Measurements from ENCODE around the gene MYPOP.

The MYPOP gene

DNA sequence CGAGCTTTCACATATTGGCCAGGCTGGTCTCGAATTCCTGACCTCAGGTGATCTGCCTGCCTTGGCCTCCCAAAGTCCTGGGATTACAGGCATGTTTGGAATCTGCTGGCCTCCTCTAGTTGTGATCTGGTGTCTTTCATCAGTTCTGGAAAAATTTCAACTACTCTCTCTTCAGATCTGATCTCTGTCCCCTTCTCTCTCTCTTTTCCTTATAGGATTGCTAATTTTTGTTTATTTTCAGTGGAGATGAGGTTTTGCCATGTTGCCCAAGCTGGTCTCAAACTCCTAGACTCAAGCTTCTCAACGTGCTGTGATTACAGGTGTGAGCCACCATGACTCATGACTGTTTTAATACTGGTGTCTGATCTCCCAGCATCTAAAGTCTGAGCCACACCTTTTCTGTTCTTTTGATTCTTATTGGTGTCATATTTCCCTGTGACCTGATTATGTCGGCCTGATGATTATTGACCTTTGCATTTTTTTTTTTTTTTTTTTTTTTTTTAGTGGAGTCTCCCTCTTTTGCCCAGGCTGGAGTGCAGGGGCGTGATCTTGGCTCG, 22.6 kb upstream of the MYPOP start:
- peaks cover 6% of the 10 kb centered on the region for H3K27me3 ChIP-seq (ENCODE audit: control insufficient read depth, insufficient read depth, low read length)
- peaks cover 8% of the 10 kb centered on the region for H3K4me1 ChIP-seq (ENCODE audit: control insufficient read depth, insufficient read depth, low read length)
- no peak overlapping the region for H3K9ac ChIP-seq (ENCODE audit: low read length)
- no peak overlapping the region for H3K4me3 ChIP-seq (ENCODE audit: low read length)
- H3K36me3 ChIP-seq (ENCODE audit: control insufficient read depth, insufficient read depth, low read length): no peaks in the 10 kb centered on the region
- no peaks in the 10 kb centered on the region for H3K9me3 ChIP-seq (ENCODE audit: control insufficient read depth, low read length)

DNA sequence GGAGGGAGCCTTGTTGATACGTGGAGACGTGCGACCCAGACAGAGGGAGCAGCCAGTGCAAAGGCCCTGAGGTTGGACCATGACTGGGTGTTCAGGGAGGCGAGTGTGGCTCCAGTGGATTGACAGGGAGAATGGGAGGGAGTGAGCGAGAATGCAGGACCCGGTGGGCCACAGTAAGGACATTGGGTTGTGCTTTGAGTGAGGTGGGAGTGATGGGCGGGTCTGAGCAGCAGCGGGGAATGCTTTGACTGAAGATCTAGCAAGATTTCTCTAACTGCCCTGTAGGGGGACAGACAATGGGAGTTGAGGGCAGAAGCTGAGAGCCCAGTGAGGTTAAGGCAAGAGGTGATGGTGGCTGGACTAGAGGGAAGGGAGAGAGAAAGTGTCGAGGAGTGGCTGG, 19.9 kb upstream of the MYPOP start:
- Histone ChIP-seq H3K9ac (ENCODE audit: low read length) (no peak overlapping the region), H3K4me1 (ENCODE audit: control insufficient read depth, insufficient read depth, low read length) (no peaks in the 10 kb centered on the region), H3K9me3 (ENCODE audit: control insufficient read depth, low read length) (no peaks in the 10 kb centered on the region), H3K27me3 (ENCODE audit: control insufficient read depth, insufficient read depth, low read length) (peaks cover 6% of the 10 kb centered on the region), H3K36me3 (ENCODE audit: control insufficient read depth, insufficient read depth, low read length) (no peaks in the 10 kb centered on the region), H3K4me3 (ENCODE audit: low read length) (no peak overlapping the region)

DNA sequence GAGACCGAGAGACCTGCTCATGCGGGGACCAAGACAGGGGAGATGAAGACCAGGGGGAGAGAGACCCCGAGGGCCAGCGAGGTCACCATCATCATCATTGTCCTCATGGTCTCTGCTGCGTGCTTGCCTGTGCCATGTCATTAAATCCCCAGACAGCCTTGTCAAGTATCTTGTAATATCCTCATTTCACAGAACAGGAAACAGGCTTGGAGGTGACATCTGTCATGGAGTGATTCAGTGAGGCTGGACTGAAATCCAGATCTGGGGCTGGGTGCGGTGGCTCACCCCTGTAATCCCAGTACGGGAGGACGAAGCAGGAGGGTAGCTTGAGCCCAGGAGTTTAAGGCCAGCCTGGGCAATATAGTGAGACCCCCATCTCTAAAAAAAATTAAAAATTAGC, 18.0 kb upstream of the MYPOP start:
- H3K4me3 ChIP-seq (ENCODE audit: low read length): no peak overlapping the region
- H3K9me3 ChIP-seq (ENCODE audit: control insufficient read depth, low read length): no peaks in the 10 kb centered on the region
- H3K27me3 ChIP-seq (ENCODE audit: control insufficient read depth, insufficient read depth, low read length): peaks cover 6% of the 10 kb centered on the region
- H3K36me3 ChIP-seq (ENCODE audit: control insufficient read depth, insufficient read depth, low read length): no peaks in the 10 kb centered on the region
- no peaks in the 10 kb centered on the region for H3K4me1 ChIP-seq (ENCODE audit: control insufficient read depth, insufficient read depth, low read length)
- H3K9ac ChIP-seq (ENCODE audit: low read length): no peak overlapping the region

DNA sequence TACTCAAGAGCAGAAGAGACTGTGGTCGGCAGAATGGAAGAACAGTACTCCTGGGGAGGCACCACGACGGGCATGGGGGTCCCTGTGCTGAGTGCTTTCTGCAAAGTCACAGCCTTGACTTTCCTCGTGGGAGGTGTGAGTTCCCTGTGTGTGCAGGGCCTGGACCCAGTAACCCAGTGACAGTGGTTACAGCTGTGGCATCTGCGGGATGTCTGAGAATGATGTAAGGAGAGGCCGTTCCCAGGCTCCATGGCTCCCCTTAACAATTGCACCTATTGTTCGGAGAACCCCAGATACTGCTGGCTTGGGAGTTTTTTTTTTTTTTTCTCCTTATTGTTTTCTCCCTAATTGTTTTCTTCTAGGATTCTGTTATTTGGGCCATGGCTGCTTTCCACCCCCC, 17.3 kb upstream of the MYPOP start:
- no peak overlapping the region for H3K4me3 ChIP-seq (ENCODE audit: low read length)

DNA sequence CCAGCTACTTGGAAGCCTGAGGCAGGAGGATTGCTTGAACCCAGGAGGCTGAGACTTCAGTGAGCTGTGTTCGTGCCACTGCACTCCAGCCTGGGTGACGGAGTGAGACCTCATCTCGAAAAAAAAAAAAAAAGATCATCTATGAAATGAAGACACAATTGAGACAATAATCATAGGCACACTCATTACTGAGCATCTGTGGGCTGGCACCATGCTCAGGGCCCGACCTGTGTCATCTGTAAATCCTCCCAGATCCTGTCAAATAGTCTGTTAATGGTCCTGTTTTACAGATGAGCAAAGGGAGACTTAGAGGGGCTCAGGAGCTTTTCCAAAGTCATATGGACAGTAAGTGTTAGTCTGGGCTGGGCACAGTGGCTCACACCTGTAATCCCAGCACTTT, 16.3 kb upstream of the MYPOP start:
- no peak overlapping the region for H3K4me3 ChIP-seq (ENCODE audit: low read length)
- H3K27me3 ChIP-seq (ENCODE audit: control insufficient read depth, insufficient read depth, low read length): peaks cover 6% of the 10 kb centered on the region
- no peaks in the 10 kb centered on the region for H3K4me1 ChIP-seq (ENCODE audit: control insufficient read depth, insufficient read depth, low read length)
- no peaks in the 10 kb centered on the region for H3K36me3 ChIP-seq (ENCODE audit: control insufficient read depth, insufficient read depth, low read length)
- no peak overlapping the region for H3K9ac ChIP-seq (ENCODE audit: low read length)
- H3K9me3 ChIP-seq (ENCODE audit: control insufficient read depth, low read length): no peaks in the 10 kb centered on the region

More for the DNA sequence above, 17.3 kb upstream of the MYPOP start:
- no peak overlapping the region for H3K9ac ChIP-seq (ENCODE audit: low read length)
- H3K36me3 ChIP-seq (ENCODE audit: control insufficient read depth, insufficient read depth, low read length): no peaks in the 10 kb centered on the region
- H3K4me1 ChIP-seq (ENCODE audit: control insufficient read depth, insufficient read depth, low read length): no peaks in the 10 kb centered on the region
- H3K9me3 ChIP-seq (ENCODE audit: control insufficient read depth, low read length): no peaks in the 10 kb centered on the region
- H3K27me3 ChIP-seq (ENCODE audit: control insufficient read depth, insufficient read depth, low read length): peaks cover 6% of the 10 kb centered on the region

DNA sequence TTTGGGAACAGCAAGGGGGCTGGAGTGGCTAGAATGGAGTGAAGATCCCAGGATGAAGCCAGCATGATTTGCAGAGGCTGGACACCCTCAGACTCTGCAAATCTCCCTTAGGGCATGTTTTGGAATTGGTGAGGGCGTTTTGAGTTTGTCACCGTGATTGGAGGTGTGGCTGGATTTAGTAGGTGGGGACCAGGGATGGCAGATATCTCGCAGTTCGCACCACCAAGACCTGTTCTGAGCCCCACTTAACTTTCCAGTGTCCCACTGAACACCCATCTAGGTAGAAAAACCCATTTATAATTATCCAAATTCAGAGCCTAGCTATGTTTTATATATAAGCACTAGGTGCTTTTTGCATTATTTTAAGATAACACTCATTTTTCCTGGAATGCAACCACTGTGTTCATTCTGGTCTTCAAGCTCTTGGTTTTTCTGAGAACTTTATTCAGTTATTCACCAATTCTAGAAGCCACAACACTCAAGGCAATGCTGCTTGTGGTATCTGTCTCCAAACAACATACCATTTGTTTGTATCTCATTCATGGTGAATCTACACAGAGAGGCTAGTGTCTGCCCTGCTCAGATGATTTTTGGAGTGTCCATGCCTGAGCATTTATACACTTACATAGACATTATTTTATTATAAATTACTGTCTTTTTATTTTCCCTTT, 15.1 kb upstream of the MYPOP start:
- H3K4me1 ChIP-seq (ENCODE audit: control insufficient read depth, insufficient read depth, low read length): no peaks in the 10 kb centered on the region
- H3K4me3 ChIP-seq (ENCODE audit: low read length): no peak overlapping the region
- no peaks in the 10 kb centered on the region for H3K36me3 ChIP-seq (ENCODE audit: control insufficient read depth, insufficient read depth, low read length)
- H3K27me3 ChIP-seq (ENCODE audit: control insufficient read depth, insufficient read depth, low read length): peaks cover 6% of the 10 kb centered on the region
- no peaks in the 10 kb centered on the region for H3K9me3 ChIP-seq (ENCODE audit: control insufficient read depth, low read length)
- H3K9ac ChIP-seq (ENCODE audit: low read length): no peak overlapping the region

DNA sequence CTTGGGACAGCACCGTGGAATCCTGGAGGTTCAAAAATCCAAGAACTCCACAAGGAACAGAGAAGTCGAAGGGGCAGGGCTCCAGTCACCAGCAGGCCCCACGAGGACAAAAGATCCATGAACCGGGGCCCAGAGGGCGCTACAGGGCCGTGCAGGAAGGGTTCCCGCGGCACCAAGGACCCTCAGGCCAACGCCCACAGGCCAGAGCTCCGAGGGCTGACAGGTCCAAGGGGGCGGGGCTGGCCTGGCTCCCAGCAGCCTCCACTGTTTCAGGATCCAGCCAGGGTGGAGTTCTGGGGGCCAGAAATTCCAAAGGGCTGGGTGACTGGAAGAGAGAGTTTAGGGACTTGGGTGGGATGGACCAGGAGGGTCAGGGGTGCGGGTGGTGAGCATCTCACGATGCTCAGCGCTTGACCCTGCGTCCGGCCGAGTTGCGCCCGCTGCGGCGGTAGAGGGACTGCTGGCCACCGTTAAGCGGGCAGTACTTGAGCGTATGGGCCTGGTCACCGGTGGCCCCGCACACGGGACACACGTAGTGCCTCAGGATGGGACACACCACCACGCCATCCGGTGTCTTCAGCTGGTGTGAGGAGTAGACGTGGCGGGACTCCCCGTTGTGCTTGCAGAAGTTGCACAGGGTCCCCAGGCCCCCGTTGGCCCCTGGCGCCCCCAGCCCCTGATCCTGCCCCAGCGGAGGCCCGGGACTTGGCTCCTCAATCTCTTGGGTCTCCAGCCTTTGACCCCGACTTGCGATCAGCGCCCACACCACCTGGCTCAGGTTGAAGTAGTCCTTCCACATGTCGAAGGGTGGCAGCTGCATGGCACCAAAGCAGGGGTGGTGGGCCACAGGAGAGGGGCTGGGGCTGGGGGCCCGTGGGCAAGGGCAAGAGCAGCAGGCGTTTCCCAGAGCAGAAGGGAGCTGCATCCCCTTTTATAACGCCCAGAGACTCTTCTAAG, 11.7 kb upstream of the MYPOP start, which contains the start of gene NANOS2:
NANOS2 (minus strand) TSS at position 905 of the 957 bp plus-strand sequence; CDS start at position 820, 85 bp downstream.
- H3K9ac ChIP-seq (ENCODE audit: low read length): no peak within 1 kb of the TSS
- no peaks in the 10 kb centered on the region for H3K36me3 ChIP-seq (ENCODE audit: control insufficient read depth, insufficient read depth, low read length)
- H3K4me3 ChIP-seq (ENCODE audit: low read length): no peak within 1 kb of the TSS
- no peaks in the 10 kb centered on the region for H3K4me1 ChIP-seq (ENCODE audit: control insufficient read depth, insufficient read depth, low read length)
- peaks cover 3% of the 10 kb centered on the region for H3K27me3 ChIP-seq (ENCODE audit: control insufficient read depth, insufficient read depth, low read length)
- H3K9me3 ChIP-seq (ENCODE audit: control insufficient read depth, low read length): no peaks in the 10 kb centered on the region

DNA sequence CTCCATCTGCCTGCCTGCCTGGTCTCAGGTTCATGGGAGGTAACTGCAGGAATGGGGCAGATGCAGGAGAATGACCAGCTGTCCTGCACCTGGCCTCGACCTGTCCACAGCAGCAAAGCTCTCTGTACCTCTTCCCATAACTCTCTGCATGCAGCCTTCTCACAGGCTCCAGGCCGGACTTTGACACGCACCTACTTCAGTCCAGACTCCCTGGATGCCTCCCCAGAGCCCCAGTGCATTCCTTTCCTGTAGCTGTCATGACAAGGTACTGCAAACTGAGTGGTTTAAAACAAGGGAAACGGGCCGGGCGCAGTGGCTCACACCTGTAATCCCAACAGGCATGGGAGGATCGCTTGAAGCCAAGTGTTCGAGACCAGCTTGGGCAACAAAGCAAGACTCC, 8.9 kb upstream of the MYPOP start:
- H3K4me3 ChIP-seq (ENCODE audit: low read length): no peak overlapping the region
- H3K36me3 ChIP-seq (ENCODE audit: control insufficient read depth, insufficient read depth, low read length): no peaks in the 10 kb centered on the region
- H3K27me3 ChIP-seq (ENCODE audit: control insufficient read depth, insufficient read depth, low read length): peaks cover 3% of the 10 kb centered on the region
- no peak overlapping the region for H3K9ac ChIP-seq (ENCODE audit: low read length)
- no peaks in the 10 kb centered on the region for H3K9me3 ChIP-seq (ENCODE audit: control insufficient read depth, low read length)
- no peaks in the 10 kb centered on the region for H3K4me1 ChIP-seq (ENCODE audit: control insufficient read depth, insufficient read depth, low read length)

DNA sequence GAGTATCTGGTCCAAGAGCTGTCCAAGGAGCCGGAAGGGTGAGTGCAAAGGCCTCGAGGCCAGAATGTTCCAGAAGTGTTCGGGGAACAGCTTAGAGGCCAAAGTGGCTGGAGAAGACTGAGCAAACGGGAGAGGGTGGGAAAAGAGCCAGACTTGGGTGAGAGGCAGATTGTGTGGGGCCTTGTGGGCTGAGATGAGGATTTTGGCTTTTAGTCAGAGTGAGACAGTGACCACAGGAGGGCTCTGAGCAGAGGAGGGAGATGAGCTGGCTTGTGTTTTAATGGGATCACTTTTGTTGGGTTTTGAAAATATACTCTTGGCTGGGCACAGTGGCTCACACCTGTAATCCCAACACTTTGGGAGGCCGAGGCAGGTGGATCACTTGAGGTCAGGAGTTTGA, 6.5 kb upstream of the MYPOP start:
- Histone ChIP-seq H3K9ac (ENCODE audit: low read length) (no peak overlapping the region), H3K4me1 (ENCODE audit: control insufficient read depth, insufficient read depth, low read length) (no peaks in the 10 kb centered on the region), H3K9me3 (ENCODE audit: control insufficient read depth, low read length) (no peaks in the 10 kb centered on the region), H3K36me3 (ENCODE audit: control insufficient read depth, insufficient read depth, low read length) (no peaks in the 10 kb centered on the region), H3K27me3 (ENCODE audit: control insufficient read depth, insufficient read depth, low read length) (peaks cover 3% of the 10 kb centered on the region), H3K4me3 (ENCODE audit: low read length) (no peak overlapping the region)

DNA sequence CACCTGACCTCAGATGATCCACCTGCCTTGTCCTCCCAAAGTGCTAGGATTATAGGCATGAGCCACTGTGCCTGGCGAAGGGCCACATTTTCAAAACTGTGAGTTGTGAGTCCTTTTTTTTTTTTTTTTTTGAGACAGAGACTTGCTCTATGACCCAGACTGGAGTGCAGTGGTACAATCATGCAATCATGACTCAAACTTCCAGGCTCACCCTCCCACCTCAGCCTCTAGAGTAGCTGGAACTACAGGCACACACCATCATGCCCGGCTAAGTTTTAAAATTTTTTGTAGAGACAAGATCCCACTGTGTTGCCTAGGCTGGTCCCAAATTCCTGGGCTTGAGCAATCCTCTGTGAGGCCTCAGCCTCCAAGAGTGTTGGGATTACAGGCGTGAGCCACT, 3.8 kb upstream of the MYPOP start:
- Histone ChIP-seq H3K4me1 (ENCODE audit: control insufficient read depth, insufficient read depth, low read length) (peaks cover 7% of the 10 kb centered on the region), H3K36me3 (ENCODE audit: control insufficient read depth, insufficient read depth, low read length) (no peaks in the 10 kb centered on the region), H3K27me3 (ENCODE audit: control insufficient read depth, insufficient read depth, low read length) (peaks cover 3% of the 10 kb centered on the region), H3K4me3 (ENCODE audit: low read length) (no peak overlapping the region), H3K9me3 (ENCODE audit: control insufficient read depth, low read length) (no peaks in the 10 kb centered on the region), H3K9ac (ENCODE audit: low read length) (no peak overlapping the region)

DNA sequence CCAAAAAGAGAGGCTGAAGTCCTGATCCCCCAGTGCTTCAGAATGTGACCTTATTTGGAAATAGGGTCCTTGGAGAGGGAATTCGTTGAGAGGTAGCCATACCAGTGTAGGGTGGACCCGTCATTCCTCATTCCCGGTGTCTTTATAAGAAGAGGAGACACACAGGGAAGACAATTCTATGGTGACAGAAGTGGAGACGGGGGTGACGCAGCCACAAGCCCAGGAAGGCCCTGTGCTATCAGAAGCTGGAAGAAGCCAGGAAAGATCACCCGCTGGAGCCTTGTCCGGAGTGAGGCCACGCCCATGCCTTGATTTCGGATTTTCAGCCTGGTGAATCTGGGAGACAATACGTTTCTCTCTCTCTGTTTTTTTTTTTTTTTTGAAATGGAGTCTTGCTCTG, 2.6 kb upstream of the MYPOP start:
- no peaks in the 10 kb centered on the region for H3K9me3 ChIP-seq (ENCODE audit: control insufficient read depth, low read length)
- no peak overlapping the region for H3K4me3 ChIP-seq (ENCODE audit: low read length)
- no peaks in the 10 kb centered on the region for H3K27me3 ChIP-seq (ENCODE audit: control insufficient read depth, insufficient read depth, low read length)
- no peak overlapping the region for H3K9ac ChIP-seq (ENCODE audit: low read length)
- peaks cover 13% of the 10 kb centered on the region for H3K4me1 ChIP-seq (ENCODE audit: control insufficient read depth, insufficient read depth, low read length)
- no peaks in the 10 kb centered on the region for H3K36me3 ChIP-seq (ENCODE audit: control insufficient read depth, insufficient read depth, low read length)
